ENCODE data around the gene FLOT1. TPM values are rescaled to one million over a fixed set of nuclear protein-coding genes. Genes with fewer than 3 reads are reported as not detected.
"Not testable (repeated sequence)": the region's sequence is repeated elsewhere in the genome, so short reads cannot be mapped to it uniquely, and the experiment has no call there.

The FLOT1 gene
- total RNA-seq, 4 donors from 2014 or later = 46.7 to 88.8 (median 64.4) TPM

DNA sequence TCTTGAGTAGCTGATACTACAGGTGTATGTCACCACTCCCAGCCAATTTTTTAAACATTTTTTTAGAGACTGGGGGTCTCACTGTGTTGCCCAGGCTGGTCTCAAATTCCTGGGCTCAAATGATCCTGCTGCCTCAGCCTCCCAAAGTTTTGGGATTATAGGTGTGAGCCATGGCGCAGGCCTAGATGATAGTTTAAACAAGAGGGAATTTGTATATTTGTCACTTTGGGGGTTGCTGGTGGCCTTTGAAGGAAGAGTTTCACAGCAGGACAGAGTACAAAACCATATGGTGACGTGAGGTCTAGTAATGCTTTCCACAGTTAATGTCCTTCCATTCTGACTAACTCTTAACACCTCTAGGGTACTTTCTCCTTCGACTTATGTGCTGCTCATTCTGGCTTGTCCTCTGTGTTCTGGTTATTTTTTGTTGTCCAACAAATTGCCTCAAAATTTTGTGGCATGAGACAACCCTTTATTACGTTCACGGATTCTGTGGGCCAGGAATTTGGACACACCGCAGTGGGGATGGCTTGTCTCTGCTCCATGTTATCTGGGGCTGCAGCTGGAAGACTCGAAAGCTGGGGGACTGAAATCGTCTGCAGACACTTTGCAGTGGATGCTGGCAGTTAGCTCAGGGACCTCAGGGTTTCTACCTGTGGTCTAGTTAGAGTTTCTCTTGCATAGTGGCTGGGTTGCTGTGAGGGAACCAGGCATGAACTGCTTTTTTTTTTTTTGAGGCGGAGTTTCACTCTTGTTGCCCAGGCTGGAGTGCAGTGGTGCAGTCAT lies 24.9 kb upstream of the FLOT1 start:
- Histone ChIP-seq H3K9me3 (no peaks in the 10 kb centered on the region), H3K4me3 (no peak overlapping the region), H3K36me3 (no peaks in the 10 kb centered on the region), H3K27ac (no peak overlapping the region), H3K27me3 (no peaks in the 10 kb centered on the region), H3K4me1 (peaks cover 0 to 42% (median 29%) of the 10 kb centered on the region in 3 donors)
- intact Hi-C loops (cut with DNase I) = no loop called here
- DNase-seq = no peak
- TF ChIP-seq POLR2A (IDR thresholded peaks at IDR 0.05) = no peak
- TF ChIP-seq, protein P1, sequence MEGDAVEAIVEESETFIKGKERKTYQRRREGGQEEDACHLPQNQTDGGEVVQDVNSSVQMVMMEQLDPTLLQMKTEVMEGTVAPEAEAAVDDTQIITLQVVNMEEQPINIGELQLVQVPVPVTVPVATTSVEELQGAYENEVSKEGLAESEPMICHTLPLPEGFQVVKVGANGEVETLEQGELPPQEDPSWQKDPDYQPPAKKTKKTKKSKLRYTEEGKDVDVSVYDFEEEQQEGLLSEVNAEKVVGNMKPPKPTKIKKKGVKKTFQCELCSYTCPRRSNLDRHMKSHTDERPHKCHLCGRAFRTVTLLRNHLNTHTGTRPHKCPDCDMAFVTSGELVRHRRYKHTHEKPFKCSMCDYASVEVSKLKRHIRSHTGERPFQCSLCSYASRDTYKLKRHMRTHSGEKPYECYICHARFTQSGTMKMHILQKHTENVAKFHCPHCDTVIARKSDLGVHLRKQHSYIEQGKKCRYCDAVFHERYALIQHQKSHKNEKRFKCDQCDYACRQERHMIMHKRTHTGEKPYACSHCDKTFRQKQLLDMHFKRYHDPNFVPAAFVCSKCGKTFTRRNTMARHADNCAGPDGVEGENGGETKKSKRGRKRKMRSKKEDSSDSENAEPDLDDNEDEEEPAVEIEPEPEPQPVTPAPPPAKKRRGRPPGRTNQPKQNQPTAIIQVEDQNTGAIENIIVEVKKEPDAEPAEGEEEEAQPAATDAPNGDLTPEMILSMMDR (IDR thresholded peaks at IDR 0.05) = no peak
- WGBS, 2 donors = 66 to 84% methylated on average over 7 to 9 of the region's 9 CpGs

DNA sequence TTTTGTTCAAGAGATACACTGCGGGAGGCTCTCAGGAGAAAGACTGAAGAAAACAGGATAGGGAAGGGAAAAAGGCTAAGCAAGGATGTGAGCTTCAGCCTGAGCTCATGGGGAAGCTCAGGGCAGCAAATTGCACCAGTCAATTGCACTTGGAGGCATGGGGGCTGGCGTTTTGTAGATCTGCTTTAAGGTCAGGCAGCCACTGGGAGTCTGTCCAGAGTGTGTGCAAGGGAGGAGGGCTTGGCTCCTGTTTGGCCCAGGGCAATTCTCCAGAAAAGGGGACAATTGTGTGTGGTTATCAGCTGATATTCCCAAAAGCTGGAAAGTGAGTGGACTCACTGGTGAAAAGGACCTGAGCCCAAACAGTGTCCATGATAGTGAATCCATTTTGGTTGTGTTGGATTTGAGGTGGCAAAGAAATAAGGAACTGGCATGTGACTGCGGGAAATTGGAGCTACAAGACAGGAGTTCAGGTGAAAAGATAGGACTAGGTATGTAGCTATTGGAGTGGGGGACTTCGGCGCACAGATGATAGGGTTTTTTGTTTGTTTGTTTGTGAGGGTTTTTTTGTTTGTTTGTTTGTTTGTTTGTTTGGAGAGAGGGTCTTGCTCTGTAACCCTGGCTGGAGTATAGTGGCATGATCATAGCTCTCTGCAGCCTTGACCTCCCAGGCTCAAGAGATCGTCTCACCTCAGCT lies 24.1 kb upstream of the FLOT1 start:
- 86 to 89% methylated on average over 6 of the region's 6 CpGs for WGBS, 2 donors
- intact Hi-C loops (cut with DNase I) = no loop called here
- Histone ChIP-seq H3K4me1 (peaks cover 0 to 49% (median 29%) of the 10 kb centered on the region in 3 donors), H3K9me3 (no peaks in the 10 kb centered on the region), H3K27ac (no peak overlapping the region), H3K36me3 (no peaks in the 10 kb centered on the region), H3K4me3 (no peak overlapping the region), H3K27me3 (no peaks in the 10 kb centered on the region)
- DNase-seq = no peak
- TF ChIP-seq POLR2A (IDR thresholded peaks at IDR 0.05) = no peak
- TF ChIP-seq, protein P1 (IDR thresholded peaks at IDR 0.05) = no peak

DNA sequence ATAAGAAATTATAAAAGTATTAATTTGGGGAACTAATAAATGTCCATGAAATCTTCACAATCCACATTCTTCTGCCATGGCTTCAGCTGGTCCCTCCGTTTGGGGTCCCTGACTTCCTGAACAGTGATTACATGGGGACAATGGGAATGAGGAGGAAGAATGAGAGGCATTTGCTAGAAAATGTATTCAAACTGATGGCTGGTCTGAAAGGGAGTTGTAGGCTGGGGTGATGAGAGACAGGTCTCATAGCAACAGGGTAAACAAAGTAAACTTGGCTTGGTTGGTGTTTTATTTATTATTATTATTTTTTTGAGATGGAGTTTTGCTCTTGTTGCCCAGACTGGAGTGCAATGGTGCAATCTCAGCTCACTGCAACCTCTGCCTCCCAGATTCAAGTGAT lies 23.0 kb upstream of the FLOT1 start:
- DNase-seq; H3K9me3 ChIP-seq; intact Hi-C loops (cut with DNase I); H3K27ac ChIP-seq; H3K36me3 ChIP-seq; H3K27me3 ChIP-seq; H3K4me3 ChIP-seq: not testable (repeated sequence)
- WGBS, 2 donors = 53 to 61% methylated on average over 1 of the region's 1 CpG
- H3K4me1 ChIP-seq = peaks cover 0 to 60% (median 35%) of the 10 kb centered on the region in 3 donors

DNA sequence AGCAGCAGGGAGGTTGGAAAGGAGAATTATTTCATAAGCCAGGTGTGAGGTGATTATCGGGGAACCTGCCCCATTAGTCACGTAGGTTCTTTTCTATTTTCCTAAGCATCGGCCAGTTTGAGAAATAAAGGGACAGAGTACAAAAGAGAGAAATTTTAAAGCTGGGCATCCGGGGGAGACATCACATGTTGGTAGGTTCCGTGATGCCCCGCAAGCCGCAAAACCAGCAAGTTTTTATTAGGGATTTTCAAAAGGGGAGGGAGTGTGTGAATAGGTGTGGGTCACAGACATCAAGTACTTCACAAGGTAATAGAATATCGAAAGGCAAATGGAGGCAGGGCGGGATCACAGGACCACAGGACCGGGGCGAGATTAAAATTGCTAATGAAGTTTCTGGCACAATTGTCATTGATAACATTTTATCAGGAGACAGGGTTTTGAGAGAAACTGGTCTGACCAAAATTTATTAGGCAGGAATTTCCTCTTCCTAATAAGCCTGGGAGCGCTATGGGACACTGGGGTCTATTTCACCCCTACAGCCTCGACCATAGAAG lies 22.1 kb upstream of the FLOT1 start:
- WGBS, 2 donors = 52 to 53% methylated on average over 13 of the region's 13 CpGs
- H3K9me3 ChIP-seq; H3K27me3 ChIP-seq; H3K36me3 ChIP-seq; DNase-seq; H3K4me3 ChIP-seq; intact Hi-C loops (cut with DNase I): not testable (repeated sequence)
- peak overlapping the region; percentile 55 to 65 (median 58) for H3K27ac ChIP-seq
- peaks cover 0 to 60% (median 29%) of the 10 kb centered on the region in 3 donors for H3K4me1 ChIP-seq

DNA sequence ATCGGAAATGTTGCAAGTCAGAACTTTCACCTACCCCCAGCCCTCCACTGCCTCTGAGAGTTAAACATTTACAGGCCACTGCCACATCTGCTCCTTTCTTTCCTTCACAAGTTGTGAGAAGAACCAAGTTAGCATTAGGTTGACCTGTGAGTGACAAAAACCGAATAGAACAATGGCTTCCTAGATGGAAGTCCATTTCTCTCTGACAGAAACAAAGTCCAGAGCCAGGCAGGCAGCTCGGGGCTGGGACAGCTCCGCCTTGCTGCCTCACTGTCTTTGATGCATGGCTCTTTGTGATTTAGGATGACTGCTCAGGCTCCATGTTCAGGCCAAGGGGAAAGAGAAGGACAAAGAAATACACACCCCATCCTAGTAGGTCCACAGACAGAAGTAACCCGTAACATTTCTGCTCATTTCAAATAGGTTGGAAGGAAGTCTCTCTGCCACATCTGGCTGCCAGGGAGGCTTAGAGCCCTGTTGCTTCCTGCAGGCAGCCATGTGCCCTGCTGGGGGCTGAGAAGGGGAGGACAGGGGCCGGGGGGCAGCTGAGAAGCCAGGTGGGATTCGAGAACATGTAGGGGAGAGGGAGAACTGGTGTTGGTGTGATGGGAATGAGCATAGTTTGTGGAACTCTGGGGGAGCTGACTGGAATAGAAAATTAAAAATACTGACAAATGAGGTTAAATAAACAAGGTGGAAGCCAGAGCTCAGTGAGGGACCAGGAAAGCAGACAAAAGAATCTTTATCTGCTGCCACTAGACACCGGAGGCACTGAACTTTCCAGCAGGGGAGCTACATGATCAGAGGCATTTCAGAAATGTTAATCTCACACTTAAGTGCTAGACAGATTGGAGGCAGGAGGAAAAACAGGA lies 21.4 kb upstream of the FLOT1 start:
- intact Hi-C loops (cut with DNase I) = no loop called here
- H3K4me1 ChIP-seq = peaks cover 0 to 59% (median 22%) of the 10 kb centered on the region in 3 donors
- H3K4me3 ChIP-seq = no peak overlapping the region
- WGBS, 2 donors = 33 to 43% methylated on average over 7 to 8 of the region's 8 CpGs
- DNase-seq = no peak
- peak overlapping the region; percentile 55 to 65 (median 58) for H3K27ac ChIP-seq
- no peaks in the 10 kb centered on the region for H3K36me3 ChIP-seq
- H3K27me3 ChIP-seq = no peaks in the 10 kb centered on the region
- TF ChIP-seq, protein P1 (IDR thresholded peaks at IDR 0.05) = peak in 2 of 6 experiments; percentile 13 to 28
- TF ChIP-seq POLR2A (IDR thresholded peaks at IDR 0.05) = no peak
- H3K9me3 ChIP-seq = no peaks in the 10 kb centered on the region

Data from esophagus squamous epithelium (tissue), 5 donors.